Measurements from ENCODE around the gene DLG2.

- TF ChIP-seq POLR2B (IDR thresholded peaks at IDR 0.05; ENCODE audit: low read depth, partially characterized antibody): no peak
- no peak for TF ChIP-seq ZNF561 (CRISPR knock-in tag; conservative IDR thresholded peaks at IDR 0.05)
- no peak for TF ChIP-seq ELF4 (CRISPR knock-in tag; IDR thresholded peaks at IDR 0.05)
Measured at GRCh38 chr11:84847842-84848241, 779.3 kb downstream of the DLG2 start.

All from K562 (cell line).